KOPT-K1 (cell line): ENCODE data around the gene MAPK10.

Source experiments
- H3K27ac ChIP-seq: fragments of 200-600 bp; sonication (generic); 2 replicates; pipeline ENCODE4 v1.5.1; 2016; ENCODE audit warnings: antibody characterized with exemption, mild to moderate bottlenecking, low read depth, low read length; ENCODE audit not compliant: poor library complexity, severe bottlenecking
- H3K36me3 ChIP-seq: fragments of 200-600 bp; sonication (generic); 2 replicates; pipeline ENCODE4 v1.5.1; 2017; ENCODE audit warnings: antibody characterized with exemption, mild to moderate bottlenecking, low read length, moderate library complexity; ENCODE audit not compliant: insufficient read depth
- H3K9me3 ChIP-seq: fragments of 200-600 bp; sonication (generic); 2 replicates; pipeline ENCODE4 v1.5.1; 2017; ENCODE audit warnings: antibody characterized with exemption, low read length, mild to moderate bottlenecking; ENCODE audit not compliant: insufficient read depth, poor library complexity, severe bottlenecking

MAPK10 gene

GRCh38 chr4:86152454-86152853 is 207.4 kb downstream of the MAPK10 start:
- H3K9me3 ChIP-seq, result no peaks in the 10 kb centered on the region
- no peaks in the 10 kb centered on the region for H3K36me3 ChIP-seq
- no peak overlapping the region for H3K27ac ChIP-seq

DNA sequence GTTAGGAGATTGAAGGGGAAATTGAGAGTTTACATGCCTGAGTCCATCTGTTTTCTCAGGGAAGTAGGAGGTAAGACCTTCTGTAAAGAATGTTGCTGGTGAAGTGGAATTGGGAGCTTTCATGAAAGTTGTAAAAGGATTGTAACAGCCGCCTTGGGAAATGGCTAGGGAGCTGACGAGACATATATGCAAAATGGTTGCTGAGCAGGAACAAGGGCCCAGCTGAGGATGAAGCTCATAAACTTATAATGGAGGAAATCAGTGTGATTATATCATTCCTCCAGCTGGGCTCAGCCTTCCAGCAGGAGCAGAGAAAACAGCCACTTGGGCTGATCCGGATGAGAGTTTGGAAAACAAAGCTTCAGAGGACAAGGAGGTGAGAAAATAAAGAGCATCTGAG is 208.7 kb downstream of the MAPK10 start:
- Histone ChIP-seq H3K9me3 (no peaks in the 10 kb centered on the region), H3K36me3 (no peaks in the 10 kb centered on the region), H3K27ac (no peak overlapping the region)

DNA sequence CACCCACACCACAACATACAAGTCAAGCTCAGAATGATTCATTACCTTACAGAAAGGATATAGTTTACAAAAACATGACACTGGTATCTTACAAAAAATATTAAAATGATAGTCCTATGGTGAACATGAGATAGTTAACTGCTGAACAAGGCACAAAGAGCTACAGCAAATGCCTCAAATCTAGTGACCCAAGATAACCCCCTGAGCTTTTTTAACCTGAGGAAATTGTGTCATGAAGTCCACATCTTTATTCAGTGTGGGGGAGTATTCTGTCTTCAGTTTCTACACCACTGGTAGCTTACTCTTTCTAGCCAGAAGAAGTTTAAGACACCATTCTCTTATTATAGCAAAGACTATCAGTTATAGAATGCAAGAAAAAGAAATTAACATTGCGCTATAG is 218.7 kb downstream of the MAPK10 start:
- Histone ChIP-seq H3K36me3 (no peaks in the 10 kb centered on the region), H3K27ac (no peak overlapping the region), H3K9me3 (no peaks in the 10 kb centered on the region)

GRCh38 chr4:86132468-86132867 is 227.4 kb downstream of the MAPK10 start:
- no peaks in the 10 kb centered on the region for H3K9me3 ChIP-seq
- no peak overlapping the region for H3K27ac ChIP-seq
- no peaks in the 10 kb centered on the region for H3K36me3 ChIP-seq

- no peaks in the 10 kb centered on the region for H3K9me3 ChIP-seq
- no peaks in the 10 kb centered on the region for H3K36me3 ChIP-seq
- no peak overlapping the region for H3K27ac ChIP-seq
Observed at GRCh38 chr4:86131456-86131855, 228.4 kb downstream of the MAPK10 start.

- H3K36me3 ChIP-seq, result no peaks in the 10 kb centered on the region
- H3K27ac ChIP-seq, result no peak overlapping the region
- no peaks in the 10 kb centered on the region for H3K9me3 ChIP-seq
Observed at GRCh38 chr4:86130160-86130933, 229.5 kb downstream of the MAPK10 start.

DNA sequence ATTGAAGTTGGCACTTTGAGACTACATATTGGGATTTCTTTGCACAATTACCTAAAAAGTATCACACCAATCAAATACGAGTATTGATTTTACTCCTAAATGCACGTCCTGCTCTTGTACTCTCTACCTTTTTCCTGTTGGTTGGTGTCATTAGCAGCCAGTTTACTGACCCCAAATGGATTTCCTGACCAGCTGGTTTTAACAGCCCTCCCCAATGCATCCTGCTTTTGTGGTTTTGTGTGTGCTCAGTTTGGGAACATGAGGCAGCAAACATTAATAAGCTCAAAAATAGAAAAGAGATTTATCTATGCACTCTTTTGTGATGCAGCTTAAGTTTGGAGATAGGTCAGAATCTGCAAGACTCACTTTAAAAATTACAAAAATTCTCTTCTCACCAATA is 230.3 kb downstream of the MAPK10 start:
- Histone ChIP-seq H3K27ac (no peak overlapping the region), H3K36me3 (no peaks in the 10 kb centered on the region), H3K9me3 (no peaks in the 10 kb centered on the region)

- Histone ChIP-seq H3K36me3 (no peaks in the 10 kb centered on the region), H3K9me3 (no peaks in the 10 kb centered on the region), H3K27ac (no peak overlapping the region)
Observed at GRCh38 chr4:86122404-86122803, 237.4 kb downstream of the MAPK10 start.

DNA sequence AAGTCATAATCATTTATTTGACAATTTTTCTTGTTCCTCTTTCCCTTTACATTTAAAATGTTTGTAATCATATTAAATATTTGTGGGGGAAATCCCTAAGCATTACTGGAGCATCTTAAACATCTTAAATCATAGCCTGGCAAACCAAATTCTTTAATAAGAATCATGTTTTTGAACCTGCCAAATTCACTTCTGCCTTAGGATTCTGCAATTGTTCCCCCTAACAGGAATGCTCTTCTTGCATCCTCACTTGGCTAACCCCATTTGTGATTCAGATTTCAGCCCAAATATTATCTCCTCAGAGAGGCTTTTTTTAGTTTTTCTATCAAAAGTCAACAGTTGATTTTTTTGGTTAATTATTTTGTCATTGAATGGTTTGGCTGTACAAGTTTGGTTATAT is 241.1 kb downstream of the MAPK10 start:
- no peaks in the 10 kb centered on the region for H3K36me3 ChIP-seq
- H3K9me3 ChIP-seq, result no peaks in the 10 kb centered on the region
- H3K27ac ChIP-seq, result no peak overlapping the region

- no peaks in the 10 kb centered on the region for H3K36me3 ChIP-seq
- H3K27ac ChIP-seq, result no peak overlapping the region
- H3K9me3 ChIP-seq, result no peaks in the 10 kb centered on the region
Observed at GRCh38 chr4:86117705-86118302, 242.0 kb downstream of the MAPK10 start.

DNA sequence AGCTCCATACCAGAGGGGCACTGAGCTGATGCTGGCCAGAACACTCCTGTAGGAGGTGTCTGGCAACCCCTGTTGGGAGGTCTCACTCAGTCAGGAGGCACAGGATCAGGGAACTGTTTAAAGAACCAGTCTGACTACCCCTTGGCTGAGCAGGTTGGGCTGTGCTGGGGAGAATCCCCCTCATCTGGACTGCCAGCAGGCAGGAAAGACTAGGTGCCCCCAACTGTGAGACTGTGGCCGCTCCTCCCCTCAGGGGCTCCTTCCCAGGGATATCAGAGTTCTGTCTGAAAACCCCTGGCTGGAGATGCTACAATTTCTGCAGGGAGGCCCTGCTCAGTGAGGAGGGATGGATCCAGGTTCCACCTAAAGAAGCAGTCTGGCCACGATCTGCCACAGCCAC is 245.3 kb downstream of the MAPK10 start:
- H3K9me3 ChIP-seq, result no peaks in the 10 kb centered on the region
- no peaks in the 10 kb centered on the region for H3K36me3 ChIP-seq
- no peak overlapping the region for H3K27ac ChIP-seq

DNA sequence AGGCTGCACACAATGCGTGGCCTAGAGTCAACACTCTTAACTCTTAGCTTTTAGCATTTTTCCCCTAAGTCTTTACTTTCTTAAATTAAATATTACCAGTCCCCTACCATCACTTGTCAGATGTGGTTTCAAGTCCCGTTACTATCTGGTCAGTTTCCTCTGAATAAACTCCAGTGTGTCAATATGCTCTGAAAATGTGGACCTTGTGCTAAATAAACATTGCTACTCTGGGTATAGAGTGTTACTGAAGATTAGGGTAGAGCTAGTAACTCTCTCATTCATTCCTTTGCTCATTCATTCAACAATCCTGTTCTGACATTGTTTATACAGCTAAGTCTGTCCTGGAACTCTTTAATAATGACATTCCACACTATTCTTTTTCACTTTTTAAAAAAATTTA is 251.0 kb downstream of the MAPK10 start:
- Histone ChIP-seq H3K27ac (no peak overlapping the region), H3K9me3 (no peaks in the 10 kb centered on the region), H3K36me3 (no peaks in the 10 kb centered on the region)

DNA sequence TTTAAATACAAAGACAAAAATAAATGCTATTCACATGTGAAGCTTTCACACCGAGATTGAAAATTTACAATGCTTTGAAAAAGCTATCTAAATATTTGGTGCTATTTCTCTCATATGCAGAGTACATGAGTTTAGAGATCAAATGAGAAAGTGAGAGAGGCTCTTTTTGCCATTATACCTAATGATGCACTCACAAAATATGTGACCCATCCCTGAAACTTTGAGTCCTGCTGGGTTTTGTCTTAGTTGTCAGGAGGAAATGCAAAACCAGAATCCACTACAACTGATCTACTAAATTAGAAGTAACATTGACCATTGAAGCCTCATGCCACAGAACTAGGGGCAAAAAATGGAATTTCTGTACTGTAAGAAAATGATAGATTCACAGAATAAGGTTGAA is 251.7 kb downstream of the MAPK10 start:
- Histone ChIP-seq H3K9me3 (no peaks in the 10 kb centered on the region), H3K27ac (no peak overlapping the region), H3K36me3 (no peaks in the 10 kb centered on the region)

- H3K27ac ChIP-seq, result no peak overlapping the region
- no peaks in the 10 kb centered on the region for H3K9me3 ChIP-seq
- no peaks in the 10 kb centered on the region for H3K36me3 ChIP-seq
Observed at GRCh38 chr4:86107112-86107511, 252.7 kb downstream of the MAPK10 start.

GRCh38 chr4:86106475-86106874 is 253.4 kb downstream of the MAPK10 start:
- H3K9me3 ChIP-seq, result no peaks in the 10 kb centered on the region
- no peak overlapping the region for H3K27ac ChIP-seq
- no peaks in the 10 kb centered on the region for H3K36me3 ChIP-seq

DNA sequence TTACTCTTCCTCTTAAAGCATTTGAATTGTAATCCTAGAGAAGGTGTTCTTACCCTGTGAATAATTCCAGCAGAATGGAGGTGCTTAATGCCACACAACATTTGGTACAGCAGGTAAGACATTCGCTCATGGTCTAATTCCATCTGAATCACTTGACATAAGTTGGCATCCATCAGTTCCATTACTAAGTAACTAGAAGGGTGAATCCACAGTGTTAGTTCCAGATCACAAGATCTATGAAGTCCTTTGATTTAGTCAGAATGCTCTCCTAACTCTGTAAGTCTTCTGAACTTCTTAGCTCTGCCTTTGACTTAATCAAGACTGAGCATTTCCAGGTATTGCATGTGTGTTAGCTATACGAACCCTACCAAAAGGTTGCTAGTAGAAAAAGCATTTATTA is 258.0 kb downstream of the MAPK10 start:
- no peak overlapping the region for H3K27ac ChIP-seq
- no peaks in the 10 kb centered on the region for H3K9me3 ChIP-seq
- H3K36me3 ChIP-seq, result no peaks in the 10 kb centered on the region
